Hepatocyte (in vitro differentiated cells): ENCODE results near the gene MRGPRX2. TPM values are rescaled to one million over a fixed set of nuclear protein-coding genes. Genes with fewer than 3 reads are reported as not detected.

Source experiments
- DNase-seq: peaks from one replicate; pipeline ENCODE4 v3.0.0-alpha.2; 2016; ENCODE audit warnings: low spot score
- H2AFZ ChIP-seq: fragments of 200-600 bp; sonication (generic); 2 replicates; pipeline ENCODE4 v1.6.0; 2016; ENCODE audit warnings: antibody characterized with exemption, mild to moderate bottlenecking
- H3K27ac ChIP-seq: fragments of 200-600 bp; sonication (generic); 2 replicates; pipeline ENCODE4 v1.5.1; 2016; ENCODE audit warnings: mild to moderate bottlenecking
- H3K27me3 ChIP-seq: fragments of 200-600 bp; sonication (generic); 2 replicates; pipeline ENCODE4 v1.6.1; 2016
- H3K36me3 ChIP-seq: fragments of 200-600 bp; sonication (generic); replicated peaks from 2 replicates; pipeline ENCODE4 v1.5.1; 2016; ENCODE audit warnings: low read depth; ENCODE audit not compliant: insufficient read depth
- H3K4me1 ChIP-seq: fragments of 200-600 bp; sonication (generic); 2 replicates; pipeline ENCODE4 v1.5.1; 2016; ENCODE audit warnings: mild to moderate bottlenecking, moderate library complexity; ENCODE audit not compliant: insufficient read depth
- H3K4me2 ChIP-seq: fragments of 200-600 bp; sonication (generic); 2 replicates; pipeline ENCODE4 v1.6.0; 2016
- H3K4me3 ChIP-seq: fragments of 200-600 bp; sonication (generic); 2 replicates; pipeline ENCODE4 v1.5.1; 2016; ENCODE audit warnings: mild to moderate bottlenecking
- H3K79me2 ChIP-seq: fragments of 200-600 bp; sonication (generic); 2 replicates; pipeline ENCODE4 v1.6.0; 2017; ENCODE audit warnings: mild to moderate bottlenecking
- H3K9me2 ChIP-seq: fragments of 200-600 bp; sonication (generic); replicated peaks from 2 replicates; pipeline ENCODE4 v1.6.0; 2017; ENCODE audit warnings: mild to moderate bottlenecking; ENCODE audit not compliant: insufficient read depth
- H3K9me3 ChIP-seq: fragments of 200-600 bp; sonication (generic); 2 replicates; pipeline ENCODE4 v1.5.1; 2016; ENCODE audit warnings: low read depth, mild to moderate bottlenecking
- H4K20me1 ChIP-seq: fragments of 200-600 bp; sonication (generic); 2 replicates; pipeline ENCODE4 v1.6.0; 2016; ENCODE audit warnings: mild to moderate bottlenecking; ENCODE audit not compliant: insufficient read depth, poor library complexity, severe bottlenecking
- CTCF ChIP-seq: fragments of 200-600 bp; sonication (generic); IDR thresholded peaks from 2 replicates; pipeline ENCODE4 v1.5.1; 2016; ENCODE audit warnings: antibody characterized with exemption, mild to moderate bottlenecking; ENCODE audit not compliant: poor library complexity
- EZH2 ChIP-seq: fragments of 200-600 bp; sonication (generic); IDR thresholded peaks from 2 replicates; pipeline ENCODE4 v1.6.1; 2016; ENCODE audit warnings: antibody characterized with exemption, mild to moderate bottlenecking, borderline replicate concordance
- EZH2phosphoT487 ChIP-seq: fragments of 200-600 bp; sonication (generic); IDR thresholded peaks from one replicate; pipeline ENCODE4 v1.6.1; 2018; ENCODE audit warnings: antibody characterized with exemption, mild to moderate bottlenecking, low read depth, moderate library complexity; ENCODE audit not compliant: unreplicated experiment, severe bottlenecking
- WGBS: methylation state at CpG from one replicate; pipeline ENCODE4 v1.1.6; 2016; ENCODE audit warnings: low lambda C conversion rate; ENCODE audit errors: missing lambda C conversion rate; 5-methylcytosine and 5-hydroxymethylcytosine counted together
- polyA plus RNA-seq: library from polyadenylated mRNA; unstranded; fragments of >200 nt; fragmentation: Nextera tagmentation; extraction: Ambion mirVana; gene quantifications from 2 replicates; pipeline ENCODE4 v1.2.1, GENCODE V29; 2016
- total RNA-seq: library from RNA; depleted of rRNA; stranded (reverse); fragments of >200 nt; gene quantifications from 2 replicates; pipeline ENCODE4 v1.2.3, GENCODE V29; 2014

MRGPRX2 gene
- total and polyA plus RNA-seq, 2 experiments from 2014 or later, result not detected

GRCh38 chr11:19092342-19092741 lies 31.8 kb upstream of the MRGPRX2 start:
- DNase-seq, result no peak
- TF ChIP-seq EZH2phosphoT487, result no peak
- no peak for TF ChIP-seq EZH2
- no peak for TF ChIP-seq CTCF
- no peak overlapping the region for H2AFZ ChIP-seq
- WGBS, result 85% methylated on average over 3 of the region's 3 CpGs
- H3K4me2 ChIP-seq, result no peak overlapping the region
- no peaks in the 10 kb centered on the region for H4K20me1 ChIP-seq
- no peak overlapping the region for H3K27ac ChIP-seq
- H3K9me3 ChIP-seq, result no peaks in the 10 kb centered on the region
- H3K4me1 ChIP-seq, result no peaks in the 10 kb centered on the region
- no peaks in the 10 kb centered on the region for H3K36me3 ChIP-seq
- no peak overlapping the region for H3K4me3 ChIP-seq
- H3K79me2 ChIP-seq, result no peaks in the 10 kb centered on the region
- no peaks in the 10 kb centered on the region for H3K9me2 ChIP-seq
- H3K27me3 ChIP-seq, result no peaks in the 10 kb centered on the region

DNA sequence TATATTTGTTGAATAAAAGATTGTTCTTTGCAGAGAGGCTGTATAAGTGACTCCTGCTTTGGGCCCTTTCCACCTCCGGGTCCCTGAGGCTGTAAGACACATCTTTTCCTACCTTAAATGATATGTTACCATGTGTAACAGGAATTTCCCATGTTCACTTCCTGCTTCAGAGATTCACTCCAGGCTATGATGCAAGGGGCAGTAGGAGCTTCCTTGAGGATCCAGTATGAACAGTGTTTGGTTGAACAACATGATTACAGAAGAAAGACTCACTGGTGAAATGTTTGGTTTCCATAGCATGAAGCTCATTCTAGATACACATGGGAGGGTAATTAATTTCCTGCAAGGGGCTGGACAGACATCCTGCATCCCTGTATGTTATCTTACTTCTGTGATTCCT lies 30.8 kb upstream of the MRGPRX2 start:
- TF ChIP-seq CTCF (no peak), EZH2phosphoT487 (no peak), EZH2 (no peak)
- 95% methylated on average over 1 of the region's 1 CpG for WGBS
- Histone ChIP-seq H3K9me2 (no peaks in the 10 kb centered on the region), H3K79me2 (no peaks in the 10 kb centered on the region), H2AFZ (no peak overlapping the region), H3K4me3 (no peak overlapping the region), H3K27ac (no peak overlapping the region), H3K36me3 (no peaks in the 10 kb centered on the region), H3K4me1 (no peaks in the 10 kb centered on the region), H4K20me1 (no peaks in the 10 kb centered on the region), H3K4me2 (no peak overlapping the region), H3K27me3 (no peaks in the 10 kb centered on the region), H3K9me3 (no peaks in the 10 kb centered on the region)
- no peak for DNase-seq

DNA sequence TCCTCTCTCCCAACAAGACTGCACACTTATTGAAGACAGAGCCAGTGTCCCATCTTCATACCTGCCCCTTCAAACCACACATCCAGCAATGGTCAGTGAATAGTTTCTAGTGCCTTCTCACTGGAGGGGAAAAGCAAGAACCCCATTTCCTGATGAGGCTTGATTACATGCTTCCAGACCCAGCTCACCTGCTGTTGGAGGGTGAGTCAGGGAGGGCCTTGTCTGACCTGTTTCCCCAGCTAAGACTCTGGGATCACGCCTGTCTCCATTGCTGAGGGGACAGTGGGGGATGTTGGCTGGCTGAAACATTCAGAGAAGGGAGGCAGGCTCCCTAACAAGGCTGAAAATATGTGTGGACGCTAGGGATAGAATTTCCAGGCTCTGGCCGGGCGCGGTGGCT lies 28.9 kb upstream of the MRGPRX2 start:
- H3K9me3 ChIP-seq, result no peaks in the 10 kb centered on the region
- H4K20me1 ChIP-seq, result no peaks in the 10 kb centered on the region
- no peaks in the 10 kb centered on the region for H3K36me3 ChIP-seq
- no peak overlapping the region for H3K27ac ChIP-seq
- no peak overlapping the region for H3K4me2 ChIP-seq
- no peaks in the 10 kb centered on the region for H3K27me3 ChIP-seq
- TF ChIP-seq EZH2phosphoT487, result no peak
- no peaks in the 10 kb centered on the region for H3K4me1 ChIP-seq
- no peak overlapping the region for H2AFZ ChIP-seq
- H3K79me2 ChIP-seq, result no peaks in the 10 kb centered on the region
- DNase-seq, result no peak
- no peak overlapping the region for H3K4me3 ChIP-seq
- H3K9me2 ChIP-seq, result no peaks in the 10 kb centered on the region
- WGBS, result 88% methylated on average over 5 of the region's 5 CpGs

DNA sequence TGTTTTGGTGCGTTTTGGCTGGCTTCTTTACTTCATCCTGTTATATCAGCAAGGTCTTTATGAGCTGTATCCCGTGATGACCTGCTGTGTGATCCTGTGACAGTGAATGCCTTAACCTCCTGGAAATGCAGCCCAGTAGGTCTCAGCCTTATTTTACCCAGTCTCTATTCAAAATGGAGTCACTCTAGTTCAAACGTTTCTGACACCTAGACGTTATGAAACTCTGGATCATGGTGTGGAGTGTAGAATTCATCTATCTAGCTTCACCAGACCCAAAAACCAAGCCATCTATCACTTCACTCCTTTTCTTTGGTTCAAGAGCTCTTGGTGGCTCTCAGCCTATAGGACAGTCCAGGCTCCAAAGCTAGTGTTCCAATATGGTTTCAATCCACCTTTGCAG lies 28.3 kb upstream of the MRGPRX2 start:
- H3K79me2 ChIP-seq, result no peaks in the 10 kb centered on the region
- TF ChIP-seq EZH2phosphoT487 (no peak), EZH2 (no peak), CTCF (no peak)
- DNase-seq, result no peak
- H3K9me2 ChIP-seq, result no peaks in the 10 kb centered on the region
- H2AFZ ChIP-seq, result no peak overlapping the region
- H3K9me3 ChIP-seq, result no peaks in the 10 kb centered on the region
- no peak overlapping the region for H3K4me2 ChIP-seq
- 81% methylated on average over 4 of the region's 4 CpGs for WGBS
- no peak overlapping the region for H3K27ac ChIP-seq
- no peaks in the 10 kb centered on the region for H3K4me1 ChIP-seq
- H4K20me1 ChIP-seq, result no peaks in the 10 kb centered on the region
- H3K27me3 ChIP-seq, result no peaks in the 10 kb centered on the region
- no peak overlapping the region for H3K4me3 ChIP-seq
- no peaks in the 10 kb centered on the region for H3K36me3 ChIP-seq
